ENCODE results near the gene TRH. TPM values are rescaled to one million over a fixed set of nuclear protein-coding genes. Genes with fewer than 3 reads are reported as not detected.

TRH gene
- total and polyA plus RNA-seq, 2 of the 4 experiments (the other 2 are of a cell fraction) = not detected

DNA sequence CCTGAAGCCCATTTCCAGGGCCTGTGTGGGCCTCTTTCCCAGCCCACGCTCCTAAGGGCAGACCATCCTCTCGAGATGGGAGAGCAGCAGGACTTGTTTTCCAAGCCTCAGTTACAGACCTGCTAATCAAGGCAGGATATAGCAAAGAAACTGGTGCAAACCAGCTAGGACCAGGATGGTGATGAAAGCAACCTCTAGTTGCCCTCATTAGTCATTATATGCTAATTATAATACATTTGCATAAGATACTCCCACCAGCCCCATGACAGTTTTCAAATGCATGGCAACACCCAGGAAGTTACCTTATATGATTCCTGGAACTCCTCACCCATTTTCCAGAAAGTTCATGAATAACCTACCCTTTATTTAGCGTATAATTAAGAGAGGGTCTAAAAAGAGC, 34.4 kb upstream of the TRH start:
- ChIA-PET POLR2A (ENCODE audit: unreplicated experiment) (no interaction called here), CTCF (no interaction called here)
- no peak overlapping the region for H4K8ac ChIP-seq (ENCODE audit: low read depth in 2 of 2, low read length in 2 of 2)
- H3K79me1 ChIP-seq (ENCODE audit: low read depth in 1 of 2, low read length in 2 of 2) = no peaks in the 10 kb centered on the region
- no peaks in the 10 kb centered on the region for H3K36me3 ChIP-seq (ENCODE audit: control insufficient read depth, insufficient read depth, low read length)
- no peak overlapping the region for H3K27ac ChIP-seq (ENCODE audit: insufficient read depth, low read length)
- no peak overlapping the region for H3K18ac ChIP-seq (ENCODE audit: low read depth, low read length)
- H2BK5ac ChIP-seq (ENCODE audit: low read depth, low read length, poor library complexity, severe bottlenecking) = no peak overlapping the region
- DNase-seq = no peak
- no peak overlapping the region for H4K91ac ChIP-seq (ENCODE audit: insufficient read depth, low read depth, low read length)
- H3K23ac ChIP-seq (ENCODE audit: low read depth, low read length) = no peak overlapping the region
- no peak for ATAC-seq (ENCODE audit: low read depth)
- H4K5ac ChIP-seq (ENCODE audit: low read depth, low read length) = no peak overlapping the region
- no peaks in the 10 kb centered on the region for H3K9me1 ChIP-seq (ENCODE audit: insufficient read depth, low read length)
- H2BK15ac ChIP-seq (ENCODE audit: low read depth, low read length) = no peak overlapping the region
- no TSS peak for BruUV-seq (replicated peaks)
- dilution Hi-C loops (cut with HindIII; ENCODE audit: low sequenced_read_pairs, unreplicated experiment) (no loop called here), intact Hi-C loops (cut with micrococcal nuclease) (no loop called here), in situ Hi-C loops (cut with MboI; ENCODE audit: low sequenced_read_pairs) (loop anchor here (5.0 kb wide), 1 partner anchor 157 kb away; no protein-coding TSS in a partner anchor)
- no peak overlapping the region for H2AFZ ChIP-seq (replicated peaks; ENCODE audit: low read length, poor library complexity)
- H3K14ac ChIP-seq (replicated peaks; ENCODE audit: low read depth, low read length) = no peak overlapping the region
- no peaks in the 10 kb centered on the region; the same call in 1 of the 2 replicates for H3K9me3 ChIP-seq (ENCODE audit: control insufficient read depth, insufficient read depth, low read length)
- H3K27me3 ChIP-seq (ENCODE audit: control insufficient read depth, insufficient read depth, low read length) = peaks cover 28% of the 10 kb centered on the region
- TF ChIP-seq FOS (IDR thresholded peaks at IDR 0.05; ENCODE audit: low read depth, low read length) (no peak), MXI1 (IDR thresholded peaks at IDR 0.05; ENCODE audit: borderline replicate concordance, low read depth, low read length) (no peak), RAD21 (IDR thresholded peaks at IDR 0.05; ENCODE audit: low read length) (no peak), MAFK (IDR thresholded peaks at IDR 0.05; ENCODE audit: low read depth, low read length) (no peak), RFX5 (IDR thresholded peaks at IDR 0.05; ENCODE audit: low read depth, low read length) (no peak), BHLHE40 (IDR thresholded peaks at IDR 0.05; ENCODE audit: low read depth, low read length) (no peak), CHD1 (IDR thresholded peaks at IDR 0.05; ENCODE audit: low read depth, low read length) (no peak), RCOR1 (IDR thresholded peaks at IDR 0.05; ENCODE audit: insufficient replicate concordance, low read length) (no peak), MAZ (IDR thresholded peaks at IDR 0.05; ENCODE audit: borderline replicate concordance, low read depth, low read length) (no peak), POLR2A (IDR thresholded peaks at IDR 0.05; ENCODE audit: low read depth, low read length) (no peak), NFE2L2 (IDR thresholded peaks at IDR 0.05; ENCODE audit: low read depth, low read length) (no peak)
- TF ChIP-seq, protein P1, sequence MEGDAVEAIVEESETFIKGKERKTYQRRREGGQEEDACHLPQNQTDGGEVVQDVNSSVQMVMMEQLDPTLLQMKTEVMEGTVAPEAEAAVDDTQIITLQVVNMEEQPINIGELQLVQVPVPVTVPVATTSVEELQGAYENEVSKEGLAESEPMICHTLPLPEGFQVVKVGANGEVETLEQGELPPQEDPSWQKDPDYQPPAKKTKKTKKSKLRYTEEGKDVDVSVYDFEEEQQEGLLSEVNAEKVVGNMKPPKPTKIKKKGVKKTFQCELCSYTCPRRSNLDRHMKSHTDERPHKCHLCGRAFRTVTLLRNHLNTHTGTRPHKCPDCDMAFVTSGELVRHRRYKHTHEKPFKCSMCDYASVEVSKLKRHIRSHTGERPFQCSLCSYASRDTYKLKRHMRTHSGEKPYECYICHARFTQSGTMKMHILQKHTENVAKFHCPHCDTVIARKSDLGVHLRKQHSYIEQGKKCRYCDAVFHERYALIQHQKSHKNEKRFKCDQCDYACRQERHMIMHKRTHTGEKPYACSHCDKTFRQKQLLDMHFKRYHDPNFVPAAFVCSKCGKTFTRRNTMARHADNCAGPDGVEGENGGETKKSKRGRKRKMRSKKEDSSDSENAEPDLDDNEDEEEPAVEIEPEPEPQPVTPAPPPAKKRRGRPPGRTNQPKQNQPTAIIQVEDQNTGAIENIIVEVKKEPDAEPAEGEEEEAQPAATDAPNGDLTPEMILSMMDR (conservative IDR thresholded peaks at IDR 0.05; ENCODE audit: low read depth, low read length) = no peak
- TF ChIP-seq, protein P2, sequence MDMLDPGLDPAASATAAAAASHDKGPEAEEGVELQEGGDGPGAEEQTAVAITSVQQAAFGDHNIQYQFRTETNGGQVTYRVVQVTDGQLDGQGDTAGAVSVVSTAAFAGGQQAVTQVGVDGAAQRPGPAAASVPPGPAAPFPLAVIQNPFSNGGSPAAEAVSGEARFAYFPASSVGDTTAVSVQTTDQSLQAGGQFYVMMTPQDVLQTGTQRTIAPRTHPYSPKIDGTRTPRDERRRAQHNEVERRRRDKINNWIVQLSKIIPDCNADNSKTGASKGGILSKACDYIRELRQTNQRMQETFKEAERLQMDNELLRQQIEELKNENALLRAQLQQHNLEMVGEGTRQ (IDR thresholded peaks at IDR 0.05; ENCODE audit: low read depth, low read length) = no peak
- H3K4me3 ChIP-seq (ENCODE audit: insufficient read depth, low read depth, low read length) = no peak overlapping the region
- no peaks in the 10 kb centered on the region for H3K4me1 ChIP-seq (ENCODE audit: control insufficient read depth, insufficient read depth, low read length)
- no peak overlapping the region for H2AK9ac ChIP-seq (replicated peaks; ENCODE audit: low read depth, low read length, poor library complexity)
- no peak overlapping the region for H3K9ac ChIP-seq (ENCODE audit: low read depth, low read length)
- no peak overlapping the region for H3K4ac ChIP-seq (ENCODE audit: low read depth, low read length)
- WGBS, 2 experiments (ENCODE audit: extremely low coverage in 2 of 2, insufficient read length in 1 of 2) = no CpG with 5 or more reads among the region's 3 CpGs
- H3K56ac ChIP-seq (ENCODE audit: extremely low read depth, insufficient read depth, low read length) = no peak overlapping the region
- H2BK20ac ChIP-seq (ENCODE audit: low read depth, low read length) = no peak overlapping the region
- no peak overlapping the region for H2BK120ac ChIP-seq (ENCODE audit: low read depth, low read length)
- no peak overlapping the region for H3K4me2 ChIP-seq (ENCODE audit: low read depth, low read length)
- no peaks in the 10 kb centered on the region for H4K20me1 ChIP-seq (ENCODE audit: insufficient read depth, low read length)
- H2AK5ac ChIP-seq (ENCODE audit: low read depth, low read length) = no peak overlapping the region
